ENCODE measurements around the gene TSPAN8. TPM values are rescaled to one million over a fixed set of nuclear protein-coding genes. Genes with fewer than 3 reads are reported as not detected.

The TSPAN8 gene
- total RNA-seq, 4 donors from 2014 or later: 21.0 to 117 (median 58.6) TPM

GRCh38 chr12:71195338-71195896 lies 37.6 kb upstream of the TSPAN8 start:
- Histone ChIP-seq H3K36me3 (no peaks in the 10 kb centered on the region), H3K4me3 (no peak overlapping the region), H3K27ac (no peak overlapping the region), H3K4me1 (no peaks in the 10 kb centered on the region), H3K9me3 (no peaks in the 10 kb centered on the region), H3K27me3 (no peaks in the 10 kb centered on the region)
- TF ChIP-seq POLR2A (IDR thresholded peaks at IDR 0.05): no peak
- TF ChIP-seq CTCF (IDR thresholded peaks at IDR 0.05 in 4 of 5, conservative IDR thresholded peaks at IDR 0.05 in 1 of 5): no peak
- in situ Hi-C loops (cut with MboI; ENCODE audit: low sequenced_read_pairs in 4 of 4) (no loop called here), intact Hi-C loops (cut with DNase I; ENCODE audit: low total_unique reads) (no loop called here)
- ATAC-seq (no peak), DNase-seq (no peak)

GRCh38 chr12:71194657-71195056 lies 36.9 kb upstream of the TSPAN8 start:
- Histone ChIP-seq H3K4me3 (no peak overlapping the region), H3K27me3 (no peaks in the 10 kb centered on the region), H3K9me3 (no peaks in the 10 kb centered on the region), H3K36me3 (no peaks in the 10 kb centered on the region), H3K4me1 (no peaks in the 10 kb centered on the region), H3K27ac (no peak overlapping the region)
- DNase-seq (no peak), ATAC-seq (no peak)
- TF ChIP-seq CTCF (IDR thresholded peaks at IDR 0.05 in 4 of 5, conservative IDR thresholded peaks at IDR 0.05 in 1 of 5) (no peak), POLR2A (IDR thresholded peaks at IDR 0.05) (no peak)
- intact Hi-C loops (cut with DNase I; ENCODE audit: low total_unique reads) (no loop called here), in situ Hi-C loops (cut with MboI; ENCODE audit: low sequenced_read_pairs in 4 of 4) (no loop called here)

- no peaks in the 10 kb centered on the region for H3K9me3 ChIP-seq
- no peak for DNase-seq
- no peak for ATAC-seq
- H3K36me3 ChIP-seq: no peaks in the 10 kb centered on the region
- in situ Hi-C loops (cut with MboI; ENCODE audit: low sequenced_read_pairs in 4 of 4) (no loop called here), intact Hi-C loops (cut with DNase I; ENCODE audit: low total_unique reads) (no loop called here)
- no peak for TF ChIP-seq CTCF (IDR thresholded peaks at IDR 0.05 in 4 of 5, conservative IDR thresholded peaks at IDR 0.05 in 1 of 5)
- no peak for TF ChIP-seq POLR2A (IDR thresholded peaks at IDR 0.05)
- H3K4me3 ChIP-seq: no peak overlapping the region
- H3K27ac ChIP-seq: no peak overlapping the region
- no peaks in the 10 kb centered on the region for H3K27me3 ChIP-seq
- H3K4me1 ChIP-seq: no peaks in the 10 kb centered on the region
Observed at GRCh38 chr12:71193041-71193440, 35.2 kb upstream of the TSPAN8 start.

- H3K9me3 ChIP-seq: no peaks in the 10 kb centered on the region
- H3K36me3 ChIP-seq: no peaks in the 10 kb centered on the region
- DNase-seq (no peak), ATAC-seq (no peak)
- H3K4me3 ChIP-seq: no peak overlapping the region
- no peak for TF ChIP-seq CTCF (IDR thresholded peaks at IDR 0.05 in 4 of 5, conservative IDR thresholded peaks at IDR 0.05 in 1 of 5)
- no peak for TF ChIP-seq POLR2A (IDR thresholded peaks at IDR 0.05)
- H3K27ac ChIP-seq: no peak overlapping the region
- no peaks in the 10 kb centered on the region for H3K4me1 ChIP-seq
- H3K27me3 ChIP-seq: no peaks in the 10 kb centered on the region
- in situ Hi-C loops (cut with MboI; ENCODE audit: low sequenced_read_pairs in 4 of 4) (no loop called here), intact Hi-C loops (cut with DNase I; ENCODE audit: low total_unique reads) (no loop called here)
Observed at GRCh38 chr12:71191509-71192196, 33.9 kb upstream of the TSPAN8 start.
